Common myeloid progenitor, CD34-positive (primary cell): ENCODE results near the gene PLS3.
A peak's percentile ranks its signal among the peaks of the same experiment; 100 is the strongest.

Source experiments
- CTCF ChIA-PET: fragments of 350-600 bp; sonication (Branson Sonifier 250); formaldehyde crosslinking; loops from one replicate; lab custom pipeline; 2021; ENCODE audit warnings: antibody characterized with exemption; lab: Charles Lee
- POLR2A ChIA-PET: fragments of 350-600 bp; sonication (Branson Sonifier 250); formaldehyde crosslinking; loops from one replicate; lab custom pipeline; 2021; ENCODE audit warnings: antibody characterized with exemption; lab: Charles Lee
- DNase-seq, 3 donors: peaks; one replicate each; pipeline versions ENCODE4 v3.0.0 to v3.0.0-alpha.2; 2013
- H3K27ac ChIP-seq, 2 experiments: 1 replicate in 1 of 2; 2 replicates in 1 of 2; pipeline ENCODE4 v1.7.0; 2013; ENCODE audit warnings: inconsistent platforms in 2 of 2, low read length in 2 of 2, mild to moderate bottlenecking in 2 of 2, low read depth in 1 of 2, moderate library complexity in 1 of 2; ENCODE audit not compliant: severe bottlenecking in 2 of 2, insufficient read depth in 1 of 2, poor library complexity in 1 of 2
- H3K27me3 ChIP-seq, 5 experiments: replicated peaks in 2 of 5; 1 replicate in 3 of 5; 2 replicates in 2 of 5; pipeline versions ENCODE4 v1.6.1 to v1.7.0; 2013; ENCODE audit warnings: low read length in 4 of 5, mild to moderate bottlenecking in 2 of 5, moderate library complexity in 2 of 5, inconsistent platforms in 1 of 5; ENCODE audit not compliant: insufficient read depth in 5 of 5, control insufficient read depth in 4 of 5
- H3K36me3 ChIP-seq, 4 experiments: 1 replicate in 2 of 4; 2 replicates in 2 of 4; pipeline versions ENCODE4 v1.6.1 to v1.7.0; 2013; ENCODE audit warnings: low read length in 3 of 4, control low read depth in 1 of 4, mild to moderate bottlenecking in 1 of 4; ENCODE audit not compliant: control insufficient read depth in 4 of 4, insufficient read depth in 4 of 4
- H3K4me1 ChIP-seq, 4 experiments: 1 replicate in 3 of 4; 2 replicates in 1 of 4; pipeline versions ENCODE4 v1.6.1 to v1.7.1; 2013; ENCODE audit warnings: low read length in 3 of 4, mild to moderate bottlenecking in 3 of 4, control low read depth in 1 of 4, inconsistent platforms in 1 of 4, moderate library complexity in 1 of 4; ENCODE audit not compliant: control insufficient read depth in 4 of 4, insufficient read depth in 4 of 4; ENCODE audit errors: control extremely low read depth in 1 of 4
- H3K4me3 ChIP-seq, 7 experiments: 1 replicate in 4 of 7; 2 replicates in 3 of 7; pipeline versions ENCODE4 v1.5.1 to v1.7.0; 2013; ENCODE audit warnings: mild to moderate bottlenecking in 7 of 7, low read length in 6 of 7, moderate library complexity in 6 of 7, inconsistent platforms in 2 of 7, low read depth in 2 of 7, control low read depth in 1 of 7; ENCODE audit not compliant: insufficient read depth in 4 of 7, control insufficient read depth in 1 of 7; ENCODE audit errors: extremely low read depth in 1 of 7
- H3K9me3 ChIP-seq, 5 experiments: 1 replicate in 4 of 5; 2 replicates in 1 of 5; pipeline versions ENCODE4 v1.6.1 to v1.7.1; 2013; ENCODE audit warnings: low read length in 4 of 5, mild to moderate bottlenecking in 2 of 5, inconsistent platforms in 1 of 5, low read depth in 1 of 5, moderate library complexity in 1 of 5; ENCODE audit not compliant: control insufficient read depth in 4 of 5, insufficient read depth in 2 of 5; ENCODE audit errors: control extremely low read depth in 1 of 5
- WGBS: methylation state at CpG from one replicate; pipeline ENCODE4 v1.1.5; 2013; ENCODE audit not compliant: insufficient coverage; 5-methylcytosine and 5-hydroxymethylcytosine counted together

PLS3 gene

DNA sequence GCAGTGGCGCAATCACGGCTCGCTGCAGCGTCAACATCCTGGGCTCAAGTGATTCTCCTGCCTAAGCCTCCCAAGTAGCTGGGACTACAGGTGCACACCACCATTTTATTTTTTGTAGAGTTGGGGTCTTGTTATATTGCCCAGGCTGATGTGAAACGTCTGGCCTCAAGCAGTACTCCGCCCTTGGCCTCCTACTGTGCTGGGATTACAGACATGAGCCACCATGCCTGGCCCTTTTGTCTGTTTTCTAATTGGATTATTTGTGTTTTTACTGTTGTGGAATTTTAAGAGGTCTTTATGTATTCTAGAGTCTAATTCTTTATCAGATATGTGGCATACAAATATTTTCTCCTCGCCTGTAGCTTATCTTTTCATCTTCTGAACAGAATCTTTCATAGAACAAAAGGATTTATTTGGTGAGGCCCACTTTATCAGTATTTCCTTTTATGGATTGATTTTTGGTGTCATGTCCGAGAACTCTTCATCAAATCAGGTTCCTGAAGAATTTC, 18.9 kb downstream of the PLS3 start:
- Histone ChIP-seq H3K36me3 (no peaks in the 10 kb centered on the region), H3K27me3 (peaks cover 0 to 15% (median 0%) of the 10 kb centered on the region in 5 experiments), H3K4me1 (no peaks in the 10 kb centered on the region), H3K9me3 (no peaks in the 10 kb centered on the region), H3K4me3 (no peak overlapping the region), H3K27ac (no peak overlapping the region)
- ChIA-PET CTCF (interaction anchor here (1.1 kb wide), 1 partner anchor 9 kb away, joined by 3 read pairs; no protein-coding TSS in a partner anchor), POLR2A (no interaction called here)
- WGBS: 94% methylated on average over 5 of the region's 8 CpGs
- DNase-seq: no peak

DNA sequence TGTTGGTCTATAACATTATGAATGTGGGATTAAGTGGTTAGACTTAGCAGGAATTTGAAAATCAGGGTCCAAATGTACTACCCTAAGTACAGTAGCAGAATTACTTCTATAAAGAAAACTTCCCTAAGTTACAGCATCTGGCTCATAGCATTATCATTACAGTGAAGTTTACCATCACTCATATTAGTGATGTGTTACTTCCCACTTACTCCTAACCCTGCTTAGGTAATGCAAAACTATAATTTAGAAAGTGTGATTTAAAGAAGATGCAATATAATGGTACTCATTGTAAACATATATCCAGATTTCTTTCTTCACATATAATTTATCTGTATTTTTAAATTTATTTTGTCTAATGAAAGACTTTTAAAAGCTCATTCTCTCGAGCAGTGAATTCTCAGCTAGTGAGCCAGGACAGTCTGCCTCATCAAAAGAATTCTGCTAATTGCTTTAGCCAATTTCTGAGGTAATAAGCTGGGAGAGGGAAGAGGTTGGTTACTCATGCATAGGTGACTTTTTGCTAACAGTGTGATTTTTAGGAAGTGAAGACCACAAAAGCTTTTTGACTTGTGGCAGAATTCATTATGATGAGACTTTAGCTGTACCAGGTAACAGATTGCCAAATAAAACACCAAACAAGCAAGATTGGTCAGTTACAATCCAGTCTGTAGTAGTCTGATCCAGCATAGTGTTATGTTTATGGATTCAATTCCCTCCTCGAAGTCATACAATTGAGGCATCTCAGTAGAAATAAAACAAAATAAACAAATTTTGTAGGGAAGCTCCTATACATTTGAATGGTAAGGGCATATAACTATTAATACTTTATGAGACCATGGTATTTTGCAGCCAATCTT, 21.0 kb downstream of the PLS3 start:
- DNase-seq: no peak
- Histone ChIP-seq H3K4me1 (no peaks in the 10 kb centered on the region), H3K27ac (no peak overlapping the region), H3K4me3 (no peak overlapping the region), H3K36me3 (no peaks in the 10 kb centered on the region), H3K9me3 (no peaks in the 10 kb centered on the region), H3K27me3 (peaks cover 0 to 15% (median 0%) of the 10 kb centered on the region in 5 experiments)
- ChIA-PET CTCF (no interaction called here), POLR2A (no interaction called here)
- no CpG with 5 or more reads among the region's 2 CpGs for WGBS

DNA sequence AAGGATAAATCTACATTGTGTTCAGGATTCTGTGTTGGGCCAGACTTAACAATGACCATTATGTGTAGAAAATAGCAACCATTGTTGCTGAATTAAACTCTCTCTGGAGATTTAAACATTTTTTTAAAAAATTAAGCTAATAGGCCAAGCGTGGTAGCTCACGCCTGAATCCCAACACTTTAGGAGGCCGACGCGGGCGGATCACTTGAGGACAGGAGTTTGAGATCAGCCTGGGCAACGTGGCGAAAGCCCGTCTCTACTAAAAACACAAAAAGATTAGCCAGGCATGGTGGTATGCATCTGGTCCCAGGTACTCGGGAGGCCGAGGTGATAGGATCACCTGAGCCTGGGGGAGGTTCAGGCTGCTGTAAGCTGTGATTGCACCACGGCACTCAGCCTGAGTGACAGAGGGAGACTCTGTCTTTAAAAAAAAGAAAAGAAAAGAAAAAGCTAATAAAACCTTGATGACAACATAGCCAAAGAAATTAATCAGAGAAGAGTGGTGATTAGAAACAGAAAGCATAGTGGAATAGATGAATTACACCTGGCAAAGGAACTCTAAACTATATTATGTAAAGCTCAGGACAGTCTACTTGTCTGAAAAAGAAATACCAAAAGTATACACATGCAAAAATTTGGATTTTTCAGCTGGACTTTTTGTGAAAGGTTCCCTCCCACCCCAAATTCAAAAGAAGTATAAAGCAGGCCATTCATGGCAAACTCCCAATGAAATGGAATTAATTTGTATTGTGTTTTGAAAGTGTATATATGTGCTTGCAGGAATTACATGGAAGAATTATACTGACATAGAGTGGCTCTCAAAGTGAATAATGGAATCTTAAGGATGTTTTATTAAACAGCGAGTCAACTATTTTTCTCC, 21.9 kb downstream of the PLS3 start:
- POLR2A ChIA-PET: no interaction called here
- peaks cover 0 to 15% (median 0%) of the 10 kb centered on the region in 5 experiments for H3K27me3 ChIP-seq
- CTCF ChIA-PET: no interaction called here
- H3K4me1 ChIP-seq: no peaks in the 10 kb centered on the region
- H3K9me3 ChIP-seq: no peaks in the 10 kb centered on the region
- DNase-seq: no peak
- H3K4me3 ChIP-seq: no peak overlapping the region
- no peak overlapping the region for H3K27ac ChIP-seq
- H3K36me3 ChIP-seq: no peaks in the 10 kb centered on the region
- 56% methylated on average over 11 of the region's 13 CpGs for WGBS

DNA sequence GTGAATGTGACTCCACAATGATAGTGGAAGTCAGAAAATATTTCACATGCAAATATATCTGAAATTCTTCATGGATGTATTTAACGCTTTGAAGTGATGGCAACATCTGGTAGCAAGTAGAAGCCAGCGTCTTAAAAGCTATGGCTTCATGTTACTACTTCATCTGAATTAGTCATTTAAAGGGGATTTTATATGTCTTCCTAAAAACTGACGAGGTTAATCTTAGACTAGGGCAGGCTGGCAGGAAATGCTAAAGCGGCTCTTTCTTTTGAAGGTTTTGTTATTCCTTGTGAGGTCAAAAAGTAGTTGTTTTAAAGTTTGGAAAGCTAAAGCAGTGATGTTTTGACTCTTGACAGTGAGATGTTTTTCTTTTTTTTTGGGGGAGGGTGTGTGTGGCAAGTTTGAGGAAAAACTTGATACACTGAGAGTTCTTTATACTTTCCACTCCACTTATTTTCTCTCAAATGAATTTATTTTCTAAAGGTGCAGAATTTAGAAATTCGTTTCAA, 22.6 kb downstream of the PLS3 start:
- Histone ChIP-seq H3K27me3 (peaks cover 0 to 15% (median 0%) of the 10 kb centered on the region in 5 experiments), H3K36me3 (no peaks in the 10 kb centered on the region), H3K4me1 (no peaks in the 10 kb centered on the region), H3K27ac (no peak overlapping the region), H3K9me3 (no peaks in the 10 kb centered on the region), H3K4me3 (no peak overlapping the region)
- POLR2A ChIA-PET: no interaction called here
- WGBS: 63% methylated on average over 5 of the region's 5 CpGs
- no peak for DNase-seq
- CTCF ChIA-PET: no interaction called here

DNA sequence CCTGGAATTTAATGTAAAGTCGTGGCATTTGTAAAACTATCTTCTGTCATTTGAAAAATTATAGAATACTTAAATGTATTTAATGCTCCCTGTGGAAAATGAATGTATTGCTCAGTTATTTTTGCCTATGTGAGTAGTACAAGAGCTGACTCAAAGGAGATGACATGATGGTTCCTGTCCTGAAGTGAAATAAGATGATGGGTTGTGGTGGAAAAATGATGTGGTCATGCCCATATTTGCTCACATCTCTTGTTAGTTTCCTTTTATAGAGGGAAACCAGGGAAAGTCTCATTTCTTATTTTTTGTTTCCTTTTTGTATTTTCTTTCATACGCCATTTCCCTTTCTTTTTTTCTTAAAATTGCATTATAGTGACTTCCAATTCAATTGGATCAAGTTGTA, 23.7 kb downstream of the PLS3 start:
- peak in 2 of 3 donors; percentile 23 to 27 for DNase-seq
- H3K27ac ChIP-seq: no peak overlapping the region
- H3K4me1 ChIP-seq: no peaks in the 10 kb centered on the region
- no peak overlapping the region for H3K4me3 ChIP-seq
- CTCF ChIA-PET: interaction anchor here (0.6 kb wide), 1 partner anchor 10 kb away, joined by 3 read pairs; no protein-coding TSS in a partner anchor
- WGBS: no CpG with 5 or more reads among the region's 2 CpGs
- H3K36me3 ChIP-seq: no peaks in the 10 kb centered on the region
- H3K9me3 ChIP-seq: no peaks in the 10 kb centered on the region
- H3K27me3 ChIP-seq: peaks cover 0 to 12% (median 0%) of the 10 kb centered on the region in 5 experiments
- POLR2A ChIA-PET: no interaction called here

DNA sequence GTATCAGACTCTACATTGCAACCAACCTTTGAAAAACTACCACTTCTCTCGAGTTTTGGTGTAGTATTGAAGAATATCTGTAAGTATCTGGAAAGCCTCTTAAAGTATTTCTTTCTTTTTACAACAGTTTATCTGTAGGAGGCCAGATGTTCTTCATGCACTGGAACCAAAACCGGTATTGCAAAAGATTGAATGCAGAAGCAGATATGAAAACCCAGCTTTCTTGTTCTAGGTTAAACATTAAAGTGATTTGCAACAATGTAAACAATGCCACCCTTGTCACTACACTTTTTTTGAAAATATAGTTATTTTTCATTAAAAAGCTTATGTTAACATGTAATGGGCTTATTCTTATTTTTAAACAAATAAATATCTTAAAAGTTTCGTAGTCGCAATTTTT, 27.2 kb downstream of the PLS3 start:
- H3K27ac ChIP-seq: no peak overlapping the region
- ChIA-PET CTCF (interaction anchor here (1.0 kb wide), 1 partner anchor 9 kb away, joined by 3 read pairs; no protein-coding TSS in a partner anchor), POLR2A (no interaction called here)

More for the DNA sequence above, 27.2 kb downstream of the PLS3 start:
- Histone ChIP-seq H3K36me3 (no peaks in the 10 kb centered on the region), H3K4me3 (no peak overlapping the region), H3K27me3 (peaks cover 0 to 8% (median 0%) of the 10 kb centered on the region in 5 experiments), H3K9me3 (no peaks in the 10 kb centered on the region), H3K4me1 (no peaks in the 10 kb centered on the region)
- WGBS: no CpG with 5 or more reads among the region's 4 CpGs
- DNase-seq: no peak
